Nephron progenitor cell (in vitro differentiated cells): Measurements from ENCODE around the gene CCR5.

Source experiments
- DNase-seq: peaks from one replicate; pipeline ENCODE4 v3.0.0; 2021
- H3K27ac Mint-ChIP-seq: 2 replicates; pipeline ENCODE4 v1.8.0; 2021; ENCODE audit warnings: mild to moderate bottlenecking, moderate library complexity, mixed read lengths
- H3K27me3 Mint-ChIP-seq: 2 replicates; pipeline ENCODE4 v1.8.0; 2021; ENCODE audit warnings: mild to moderate bottlenecking, low read depth, mixed read lengths; ENCODE audit not compliant: poor library complexity
- H3K36me3 Mint-ChIP-seq: 2 replicates; pipeline ENCODE4 v1.8.0; 2021; ENCODE audit warnings: low read depth, mixed read lengths
- H3K4me1 Mint-ChIP-seq: 2 replicates; pipeline ENCODE4 v1.8.0; 2021; ENCODE audit warnings: mixed read lengths
- H3K4me3 Mint-ChIP-seq: 2 replicates; pipeline ENCODE4 v1.8.0; 2021; ENCODE audit warnings: mild to moderate bottlenecking, moderate library complexity, mixed read lengths
- H3K9me3 Mint-ChIP-seq: 2 replicates; pipeline ENCODE4 v1.8.0; 2021; ENCODE audit warnings: mild to moderate bottlenecking, moderate library complexity, mixed read lengths
- CTCF ChIP-seq: fragments of 200-600 bp; sonication (generic); IDR thresholded peaks from 2 replicates; pipeline ENCODE4 v1.5.0; 2021; ENCODE audit warnings: antibody characterized with exemption

CCR5 gene

GRCh38 chr3:46349484-46350261 lies 21.1 kb upstream of the CCR5 start:
- H3K4me3 Mint-ChIP-seq, result no peak overlapping the region
- no peaks in the 10 kb centered on the region for H3K4me1 Mint-ChIP-seq
- H3K27me3 Mint-ChIP-seq, result peaks cover 26% of the 10 kb centered on the region
- TF ChIP-seq CTCF, result no peak
- no peaks in the 10 kb centered on the region for H3K36me3 Mint-ChIP-seq
- H3K27ac Mint-ChIP-seq, result no peak overlapping the region
- DNase-seq, result no peak
- peaks cover 6% of the 10 kb centered on the region for H3K9me3 Mint-ChIP-seq

GRCh38 chr3:46350262-46350565 lies 20.5 kb upstream of the CCR5 start:
- Mint-ChIP-seq H3K36me3 (no peaks in the 10 kb centered on the region), H3K9me3 (peaks cover 6% of the 10 kb centered on the region), H3K4me3 (no peak overlapping the region), H3K4me1 (no peaks in the 10 kb centered on the region), H3K27ac (no peak overlapping the region), H3K27me3 (peaks cover 31% of the 10 kb centered on the region)
- DNase-seq, result no peak
- no peak for TF ChIP-seq CTCF

GRCh38 chr3:46351646-46352045 lies 19.1 kb upstream of the CCR5 start:
- H3K36me3 Mint-ChIP-seq, result no peaks in the 10 kb centered on the region
- no peak for TF ChIP-seq CTCF
- peaks cover 29% of the 10 kb centered on the region for H3K27me3 Mint-ChIP-seq
- no peak for DNase-seq
- no peak overlapping the region for H3K27ac Mint-ChIP-seq
- H3K9me3 Mint-ChIP-seq, result peaks cover 6% of the 10 kb centered on the region
- H3K4me3 Mint-ChIP-seq, result no peak overlapping the region
- H3K4me1 Mint-ChIP-seq, result no peaks in the 10 kb centered on the region

- Mint-ChIP-seq H3K9me3 (no peaks in the 10 kb centered on the region), H3K27me3 (peaks cover 35% of the 10 kb centered on the region)
Measured at GRCh38 chr3:46353090-46353489, 17.7 kb upstream of the CCR5 start.

GRCh38 chr3:46353647-46354410 lies 16.9 kb upstream of the CCR5 start, which contains the start of gene CCR2:
TSS of gene CCR2 (plus strand) at chr3:46354111. CDS start at chr3:46357528, 3,417 bp downstream.
- H3K27me3 Mint-ChIP-seq, result peaks cover 41% of the 10 kb centered on the region
- DNase-seq, result no peak
- H3K27ac Mint-ChIP-seq, result no peak within 1 kb of the TSS
- H3K4me1 Mint-ChIP-seq, result no peaks in the 10 kb centered on the region
- TF ChIP-seq CTCF, result no peak
- no peaks in the 10 kb centered on the region for H3K36me3 Mint-ChIP-seq
- no peak within 1 kb of the TSS for H3K4me3 Mint-ChIP-seq
- no peaks in the 10 kb centered on the region for H3K9me3 Mint-ChIP-seq

More at GRCh38 chr3:46353090-46353489, 17.7 kb upstream of the CCR5 start:
- no peaks in the 10 kb centered on the region for H3K4me1 Mint-ChIP-seq
- H3K27ac Mint-ChIP-seq, result no peak overlapping the region
- H3K4me3 Mint-ChIP-seq, result no peak overlapping the region
- H3K36me3 Mint-ChIP-seq, result no peaks in the 10 kb centered on the region
- no peak for TF ChIP-seq CTCF
- DNase-seq, result no peak
